H9 (cell line): ENCODE measurements around the gene FAM228B. TPM values are rescaled to one million over a fixed set of nuclear protein-coding genes. Genes with fewer than 3 reads are reported as not detected.

Experiments used
- DNase-seq: peaks from one replicate; pipeline ENCODE4 v3.0.0-alpha.2; 2017
- H2AFZ ChIP-seq: one replicate; pipeline ENCODE4 v1.6.1; 2013; ENCODE audit warnings: mild to moderate bottlenecking, low read length, control low read depth, moderate library complexity
- H2AK5ac ChIP-seq: 2 replicates; pipeline ENCODE4 v1.6.1; 2013; ENCODE audit warnings: low read length, control low read depth, mixed read lengths; ENCODE audit not compliant: insufficient read length
- H2BK120ac ChIP-seq: one replicate; pipeline ENCODE4 v1.6.1; 2013; ENCODE audit warnings: low read depth, mild to moderate bottlenecking, low read length, control low read depth, inconsistent platforms; ENCODE audit not compliant: poor library complexity, severe bottlenecking
- H2BK12ac ChIP-seq: 2 replicates; pipeline ENCODE4 v1.6.1; 2013; ENCODE audit warnings: low read length, control low read depth, mixed read lengths, low read depth; ENCODE audit not compliant: insufficient read length
- H2BK15ac ChIP-seq: 2 replicates; pipeline ENCODE4 v1.6.1; 2013; ENCODE audit warnings: low read depth, low read length, control low read depth
- H2BK20ac ChIP-seq: one replicate; pipeline ENCODE4 v1.6.1; 2013; ENCODE audit warnings: low read depth, mild to moderate bottlenecking, low read length, control low read depth, inconsistent platforms; ENCODE audit not compliant: poor library complexity, severe bottlenecking
- H2BK5ac ChIP-seq: 2 replicates; pipeline ENCODE4 v1.6.1; 2013; ENCODE audit warnings: low read length, control low read depth, mixed read lengths; ENCODE audit not compliant: insufficient read length
- H3K14ac ChIP-seq: 2 replicates; pipeline ENCODE4 v1.6.1; 2013; ENCODE audit warnings: low read length, control low read depth; ENCODE audit not compliant: insufficient read depth
- H3K18ac ChIP-seq: 2 replicates; pipeline ENCODE4 v1.6.1; 2013; ENCODE audit warnings: low read depth, mild to moderate bottlenecking, mixed read lengths, low read length, control low read depth; ENCODE audit not compliant: insufficient read length
- H3K23ac ChIP-seq: 2 replicates; pipeline ENCODE4 v1.6.1; 2013; ENCODE audit warnings: low read length, control low read depth, mixed read lengths, low read depth; ENCODE audit not compliant: insufficient read length
- H3K23me2 ChIP-seq: 2 replicates; pipeline ENCODE4 v1.6.1; 2013; ENCODE audit warnings: low read depth, mild to moderate bottlenecking, mixed read lengths, low read length, control low read depth; ENCODE audit not compliant: insufficient read length, poor library complexity, severe bottlenecking
- H3K27ac ChIP-seq: 2 replicates; pipeline ENCODE4 v1.5.1; 2013; ENCODE audit warnings: low read length, control low read depth, mixed read lengths, low read depth; ENCODE audit not compliant: insufficient read length
- H3K27me3 ChIP-seq: 2 replicates; pipeline ENCODE4 v1.6.1; 2013; ENCODE audit warnings: low read length, control low read depth, inconsistent platforms; ENCODE audit not compliant: insufficient read depth
- H3K4ac ChIP-seq: 2 replicates; pipeline ENCODE4 v1.6.1; 2013; ENCODE audit warnings: low read depth, mild to moderate bottlenecking, control low read depth, inconsistent platforms, low read length, moderate library complexity
- H3K4me1 ChIP-seq: 2 replicates; pipeline ENCODE4 v1.6.1; 2013; ENCODE audit warnings: low read length, control low read depth, inconsistent platforms; ENCODE audit not compliant: insufficient read depth
- H3K4me2 ChIP-seq: 2 replicates; pipeline ENCODE4 v1.6.1; 2013; ENCODE audit warnings: low read length, control low read depth, mixed read lengths; ENCODE audit not compliant: insufficient read length, insufficient read depth
- H3K56ac ChIP-seq: 2 replicates; pipeline ENCODE4 v1.6.1; 2013; ENCODE audit warnings: low read depth, mild to moderate bottlenecking, mixed read lengths, low read length, control low read depth; ENCODE audit not compliant: insufficient read length
- H3K79me1 ChIP-seq: 2 replicates; pipeline ENCODE4 v1.6.1; 2013; ENCODE audit warnings: low read depth, mild to moderate bottlenecking, moderate library complexity, low read length, control low read depth, inconsistent platforms; ENCODE audit not compliant: insufficient read depth, poor library complexity, severe bottlenecking
- H3K79me2 ChIP-seq: 2 replicates; pipeline ENCODE4 v1.6.1; 2013; ENCODE audit warnings: low read length, control low read depth, inconsistent platforms; ENCODE audit not compliant: insufficient read depth
- H3K9ac ChIP-seq: 2 replicates; pipeline ENCODE4 v1.6.1; 2013; ENCODE audit warnings: low read length, control low read depth, mixed read lengths; ENCODE audit not compliant: insufficient read length; ENCODE audit errors: extremely low read depth
- H3K9me3 ChIP-seq: one replicate; pipeline ENCODE4 v1.6.1; 2013; ENCODE audit warnings: low read depth, low read length, inconsistent platforms; ENCODE audit not compliant: control insufficient read depth
- H3T11ph ChIP-seq: one replicate; pipeline ENCODE4 v1.6.1; 2013; ENCODE audit warnings: mild to moderate bottlenecking, low read length, control low read depth, inconsistent platforms
- H4K20me1 ChIP-seq: one replicate; pipeline ENCODE4 v1.6.1; 2013; ENCODE audit not compliant: control insufficient read depth, insufficient read length, insufficient read depth
- H4K5ac ChIP-seq: 2 replicates; pipeline ENCODE4 v1.6.1; 2013; ENCODE audit warnings: low read depth, mild to moderate bottlenecking, mixed read lengths, low read length, control low read depth; ENCODE audit not compliant: insufficient read length
- H4K8ac ChIP-seq: replicated peaks from 2 replicates; pipeline ENCODE4 v1.6.1; 2013; ENCODE audit warnings: low read length, control low read depth, mixed read lengths, low read depth; ENCODE audit not compliant: insufficient read length
- H4K91ac ChIP-seq: 2 replicates; pipeline ENCODE4 v1.6.1; 2013; ENCODE audit warnings: low read depth, mild to moderate bottlenecking, moderate library complexity, mixed read lengths, low read length, control low read depth; ENCODE audit not compliant: insufficient read length
- H3K27ac Mint-ChIP-seq, 3 experiments: 2 replicates in 2 of 3; 3 replicates in 1 of 3; pipeline ENCODE4 v1.8.0; 2020 to 2021; ENCODE audit warnings: mixed read lengths in 3 of 3, mild to moderate bottlenecking in 1 of 3, moderate library complexity in 1 of 3
- H3K27me3 Mint-ChIP-seq: 2 replicates; pipeline ENCODE4 v1.8.0; 2021; ENCODE audit warnings: low read depth, mild to moderate bottlenecking, moderate library complexity, mixed read lengths
- H3K36me3 Mint-ChIP-seq, 3 experiments: 2 replicates in 2 of 3; 3 replicates in 1 of 3; pipeline ENCODE4 v1.8.0; 2020 to 2021; ENCODE audit warnings: low read depth in 3 of 3, mixed read lengths in 3 of 3; ENCODE audit not compliant: insufficient read depth in 1 of 3
- H3K4me1 Mint-ChIP-seq, 2 experiments: 2 replicates each; pipeline ENCODE4 v1.8.0; 2020; ENCODE audit warnings: mixed read lengths in 2 of 2
- H3K4me3 Mint-ChIP-seq, 2 experiments: 2 replicates in 1 of 2; 3 replicates in 1 of 2; pipeline ENCODE4 v1.8.0; 2020 to 2021; ENCODE audit warnings: mild to moderate bottlenecking in 2 of 2, mixed read lengths in 2 of 2, moderate library complexity in 1 of 2
- H3K9me3 Mint-ChIP-seq, 2 experiments: 2 replicates in 1 of 2; 3 replicates in 1 of 2; pipeline ENCODE4 v1.8.0; 2020; ENCODE audit warnings: mild to moderate bottlenecking in 2 of 2, mixed read lengths in 2 of 2, moderate library complexity in 1 of 2
- WGBS: extraction: QIAGEN DNeasy Blood & Tissue Kit; methylation state at CpG from one replicate; pipeline ENCODE4 v1.1.7; 2013; ENCODE audit warnings: missing lambda C conversion rate, low lambda C conversion rate, mixed read lengths; ENCODE audit not compliant: insufficient read length; ENCODE audit errors: extremely low coverage; 5-methylcytosine and 5-hydroxymethylcytosine counted together
- total RNA-seq: library from RNA; stranded (reverse); gene quantifications from 2 replicates; pipeline ENCODE4 v1.2.1, GENCODE V29; 2021
- TF ChIP-seq, protein P1 (sequence below): fragments of 200-600 bp; sonication (generic); conservative IDR thresholded peaks from 3 replicates; pipeline ENCODE4 v1.8.0; 2021; ENCODE audit warnings: antibody characterized with exemption, mild to moderate bottlenecking

FAM228B gene
- total RNA-seq, 1 experiment from 2014 or later: 6.5 TPM

GRCh38 chr2:24163186-24163585 is 39.9 kb downstream of the FAM228B start:
- peaks cover 0 to 5% (median 0%) of the 10 kb centered on the region in 3 experiments; a peak in 3 of 7 replicates for H3K36me3 Mint-ChIP-seq
- Histone ChIP-seq H3K23me2 (no peaks in the 10 kb centered on the region), H3K79me1 (no peaks in the 10 kb centered on the region), H3K79me2 (no peaks in the 10 kb centered on the region), H3K9me3 (no peaks in the 10 kb centered on the region), H3K56ac (no peak overlapping the region), H3K14ac (no peak overlapping the region), H4K20me1 (no peaks in the 10 kb centered on the region), H3K4me1 (no peaks in the 10 kb centered on the region), H2BK5ac (no peak overlapping the region), H2AK5ac (no peak overlapping the region), H2BK120ac (no peak overlapping the region), H3K4ac (no peak overlapping the region), H3K18ac (no peak overlapping the region), H4K8ac (no peak overlapping the region), H2BK15ac (no peak overlapping the region), H3T11ph (no peak overlapping the region), H2BK20ac (no peak overlapping the region), H3K27me3 (no peaks in the 10 kb centered on the region; the same call in 1 of the 2 replicates), H2BK12ac (no peak overlapping the region), H3K27ac (no peak overlapping the region), H3K9ac (no peak overlapping the region), H4K5ac (no peak overlapping the region), H4K91ac (no peak overlapping the region), H3K23ac (no peak overlapping the region), H2AFZ (no peak overlapping the region), H3K4me2 (no peak overlapping the region)
- no CpG with 5 or more reads among the region's 3 CpGs for WGBS
- TF ChIP-seq, protein P1, sequence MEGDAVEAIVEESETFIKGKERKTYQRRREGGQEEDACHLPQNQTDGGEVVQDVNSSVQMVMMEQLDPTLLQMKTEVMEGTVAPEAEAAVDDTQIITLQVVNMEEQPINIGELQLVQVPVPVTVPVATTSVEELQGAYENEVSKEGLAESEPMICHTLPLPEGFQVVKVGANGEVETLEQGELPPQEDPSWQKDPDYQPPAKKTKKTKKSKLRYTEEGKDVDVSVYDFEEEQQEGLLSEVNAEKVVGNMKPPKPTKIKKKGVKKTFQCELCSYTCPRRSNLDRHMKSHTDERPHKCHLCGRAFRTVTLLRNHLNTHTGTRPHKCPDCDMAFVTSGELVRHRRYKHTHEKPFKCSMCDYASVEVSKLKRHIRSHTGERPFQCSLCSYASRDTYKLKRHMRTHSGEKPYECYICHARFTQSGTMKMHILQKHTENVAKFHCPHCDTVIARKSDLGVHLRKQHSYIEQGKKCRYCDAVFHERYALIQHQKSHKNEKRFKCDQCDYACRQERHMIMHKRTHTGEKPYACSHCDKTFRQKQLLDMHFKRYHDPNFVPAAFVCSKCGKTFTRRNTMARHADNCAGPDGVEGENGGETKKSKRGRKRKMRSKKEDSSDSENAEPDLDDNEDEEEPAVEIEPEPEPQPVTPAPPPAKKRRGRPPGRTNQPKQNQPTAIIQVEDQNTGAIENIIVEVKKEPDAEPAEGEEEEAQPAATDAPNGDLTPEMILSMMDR: no peak
- H3K27ac Mint-ChIP-seq: no peak overlapping the region
- H3K27me3 Mint-ChIP-seq: no peaks in the 10 kb centered on the region; the same call in 1 of the 2 replicates
- peaks cover 8 to 14% of the 10 kb centered on the region in 2 experiments; a peak in 4 of 5 replicates for H3K9me3 Mint-ChIP-seq
- H3K4me1 Mint-ChIP-seq: peaks cover 7 to 12% of the 10 kb centered on the region in 2 experiments
- no peak overlapping the region for H3K4me3 Mint-ChIP-seq
- no peak for DNase-seq
